IPS DF 4.7 (cell line): ENCODE data around the gene SLC30A3.

ENCODE experiments used
- DNase-seq: peaks from one replicate; pipeline ENCODE4 v3.0.0-alpha.2; 2013; ENCODE audit warnings: low spot score; ENCODE audit errors: extremely low read depth

SLC30A3 gene

GRCh38 chr2:27236136-27236535 lies 26.7 kb downstream of the SLC30A3 start:
- DNase-seq = no peak

GRCh38 chr2:27233341-27233740 lies 29.5 kb downstream of the SLC30A3 start:
- DNase-seq = no peak

- no peak for DNase-seq
These were observed 30.9 kb downstream of the SLC30A3 start for GRCh38 chr2:27231921-27232320.

- DNase-seq = no peak
These were observed 35.3 kb downstream of the SLC30A3 start for GRCh38 chr2:27227501-27227900.

- no peak for DNase-seq
These were observed 37.3 kb downstream of the SLC30A3 start for GRCh38 chr2:27225526-27225925.

DNA sequence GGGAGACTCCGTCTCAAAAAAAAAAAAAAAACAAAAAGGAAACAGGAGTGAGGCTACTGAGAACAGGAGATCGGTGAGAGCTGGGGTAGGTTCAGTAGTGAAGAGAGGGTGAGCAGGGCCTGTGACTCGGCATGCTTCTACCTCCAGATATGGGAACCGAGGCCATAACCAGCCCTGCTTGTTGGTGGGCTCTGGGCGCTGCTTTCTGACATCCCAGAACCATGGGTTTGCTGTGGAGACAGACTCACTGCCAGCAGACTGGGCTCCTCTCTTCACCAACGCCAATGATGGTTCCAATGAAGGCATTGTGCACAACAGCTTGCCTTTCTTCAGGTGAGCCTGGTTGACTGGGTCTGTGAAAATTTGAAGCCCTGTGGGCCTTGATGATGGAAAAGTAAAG lies 39.4 kb downstream of the SLC30A3 start:
- no peak for DNase-seq

DNA sequence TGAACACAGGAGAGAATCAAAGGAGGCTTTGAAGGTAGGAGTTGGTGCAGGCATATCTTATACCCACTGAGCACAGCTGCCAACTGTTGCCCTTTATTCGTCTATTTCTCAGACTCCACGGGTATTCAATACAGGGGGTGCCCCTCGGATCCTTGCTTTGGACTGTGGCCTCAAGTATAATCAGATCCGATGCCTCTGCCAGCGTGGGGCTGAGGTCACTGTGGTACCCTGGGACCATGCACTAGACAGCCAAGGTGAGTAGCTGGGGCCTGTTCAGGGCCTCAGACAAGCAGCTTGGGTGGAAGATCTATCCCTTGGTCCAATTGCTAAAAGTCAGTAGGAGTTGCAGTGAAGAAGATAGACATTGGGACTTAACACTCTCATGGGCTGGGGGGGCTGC lies 40.4 kb downstream of the SLC30A3 start:
- DNase-seq = no peak

DNA sequence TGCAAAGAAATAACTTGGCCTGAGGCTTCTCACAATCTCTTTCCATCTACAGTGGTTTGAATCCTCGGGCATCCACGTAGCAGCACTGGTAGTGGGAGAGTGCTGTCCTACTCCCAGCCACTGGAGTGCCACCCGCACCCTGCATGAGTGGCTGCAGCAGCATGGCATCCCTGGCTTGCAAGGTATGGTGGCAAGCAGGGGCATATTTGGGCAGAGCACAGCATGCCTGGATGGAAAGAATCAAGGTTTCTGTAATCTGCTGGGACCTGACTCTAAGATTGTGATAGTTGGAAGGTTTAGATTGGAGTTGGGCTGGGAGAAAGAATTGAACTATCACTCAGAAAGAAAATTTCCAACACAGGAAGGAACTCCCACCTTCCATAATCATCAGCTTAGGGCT lies 41.7 kb downstream of the SLC30A3 start:
- DNase-seq = no peak

DNA sequence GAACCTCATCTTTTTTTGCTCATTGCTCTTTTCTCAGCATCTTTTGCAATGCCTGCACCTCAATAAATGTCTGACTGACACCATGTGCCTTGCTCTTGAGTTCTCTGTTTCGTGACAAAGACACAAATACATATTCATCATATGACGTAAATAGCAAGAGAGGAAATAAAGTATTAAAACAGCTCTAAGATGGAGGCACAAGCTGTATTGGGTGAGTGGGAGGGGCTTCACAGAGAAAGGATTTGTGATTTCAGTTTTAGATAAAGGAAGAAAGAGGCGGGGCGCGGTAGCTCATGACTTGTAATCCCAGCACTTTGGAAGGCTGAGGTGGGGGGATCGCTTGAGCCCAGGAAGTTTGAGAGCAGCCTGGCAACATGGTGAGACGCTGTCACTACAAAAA lies 42.8 kb downstream of the SLC30A3 start:
- DNase-seq = no peak

- no peak for DNase-seq
These were observed 43.8 kb downstream of the SLC30A3 start for GRCh38 chr2:27219091-27219490.

- no peak for DNase-seq
These were observed 44.2 kb downstream of the SLC30A3 start for GRCh38 chr2:27218614-27219013.

DNA sequence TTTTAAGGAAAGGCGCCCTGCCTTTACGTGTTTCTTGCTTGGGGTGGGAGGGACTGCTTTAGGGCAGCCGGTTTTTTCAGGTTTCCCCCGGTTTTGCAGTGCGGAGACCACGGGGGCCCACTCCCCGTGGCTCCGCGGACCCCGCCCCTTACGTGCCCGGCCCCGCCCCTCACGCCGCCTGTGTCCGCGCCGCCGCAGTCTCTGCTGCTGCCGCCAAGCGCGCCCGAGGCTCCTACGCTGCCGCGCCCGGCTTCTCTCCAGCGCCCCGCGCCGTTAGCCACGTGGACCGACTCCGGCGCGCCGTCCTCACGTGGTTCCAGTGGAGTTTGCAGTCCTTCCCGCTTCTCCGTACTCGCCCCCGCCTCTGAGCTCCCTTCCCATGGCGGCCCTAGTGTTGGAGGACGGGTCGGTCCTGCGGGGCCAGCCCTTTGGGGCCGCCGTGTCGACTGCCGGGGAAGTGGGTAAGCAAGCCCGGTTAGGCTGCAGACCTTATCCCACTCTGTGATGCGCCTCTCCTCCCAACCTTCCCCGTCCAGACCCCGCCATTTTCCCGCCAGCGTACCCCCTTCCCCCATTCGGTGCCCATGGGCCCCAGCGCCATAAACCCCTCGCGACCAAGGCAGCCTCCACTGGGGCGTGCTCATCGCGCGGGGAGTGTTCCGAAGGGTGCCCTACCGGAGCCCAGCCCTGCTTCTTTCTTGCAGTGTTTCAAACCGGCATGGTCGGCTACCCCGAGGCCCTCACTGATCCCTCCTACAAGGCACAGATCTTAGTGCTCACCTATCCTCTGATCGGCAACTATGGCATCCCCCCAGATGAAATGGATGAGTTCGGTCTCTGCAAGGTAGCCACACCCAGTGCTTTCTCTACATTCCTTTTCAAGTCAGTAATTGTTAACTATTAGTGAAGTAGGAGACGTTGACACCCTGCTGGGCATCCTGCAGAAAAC lies 45.4 kb downstream of the SLC30A3 start, which contains the start of gene CAD:
Gene CAD, plus strand, starts transcription at position 197 of the 949 bp plus-strand sequence. Its CDS starts 183 bp downstream, at position 380.
- DNase-seq = no peak

DNA sequence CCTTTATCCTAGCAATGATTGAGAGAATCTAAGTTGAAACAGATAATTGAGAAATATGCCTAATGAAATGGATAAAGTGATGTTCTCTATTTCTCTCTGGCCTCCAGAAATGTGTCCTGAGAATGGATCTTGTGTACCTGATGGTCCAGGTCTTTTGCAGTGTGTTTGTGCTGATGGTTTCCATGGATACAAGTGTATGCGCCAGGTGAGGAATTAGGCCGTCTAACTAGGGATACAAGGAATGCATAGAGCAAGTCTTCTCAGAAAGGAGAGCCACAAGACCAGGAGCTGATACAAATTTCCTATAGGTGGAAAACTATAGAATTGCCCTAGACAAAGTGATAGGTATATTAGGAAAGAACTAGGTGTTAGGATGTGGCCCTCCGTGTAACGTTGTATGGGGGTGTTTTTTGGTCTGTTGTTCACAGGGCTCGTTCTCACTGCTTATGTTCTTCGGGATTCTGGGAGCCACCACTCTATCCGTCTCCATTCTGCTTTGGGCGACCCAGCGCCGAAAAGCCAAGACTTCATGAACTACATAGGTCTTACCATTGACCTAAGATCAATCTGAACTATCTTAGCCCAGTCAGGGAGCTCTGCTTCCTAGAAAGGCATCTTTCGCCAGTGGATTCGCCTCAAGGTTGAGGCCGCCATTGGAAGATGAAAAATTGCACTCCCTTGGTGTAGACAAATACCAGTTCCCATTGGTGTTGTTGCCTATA lies 46.3 kb downstream of the SLC30A3 start:
- no peak for DNase-seq

DNA sequence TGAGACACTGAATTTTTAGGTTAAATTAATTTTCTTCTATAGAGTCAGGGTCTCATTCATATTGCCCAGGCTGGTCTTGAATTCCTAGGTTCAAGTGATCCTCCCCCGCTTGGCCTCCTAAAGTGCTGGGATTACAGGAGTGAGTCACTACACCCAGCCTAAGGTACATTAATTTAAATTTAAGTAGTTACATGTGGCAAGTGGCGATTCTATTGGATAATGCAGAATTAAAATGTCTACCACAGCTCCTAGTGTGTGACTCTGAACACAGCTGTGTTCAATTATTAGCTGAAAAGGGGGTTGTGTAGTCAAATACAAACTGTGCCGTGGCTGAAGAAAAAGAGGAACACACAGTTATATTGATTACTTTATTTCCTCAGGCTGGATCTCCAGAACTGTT lies 47.9 kb downstream of the SLC30A3 start:
- no peak for DNase-seq

GRCh38 chr2:27212626-27213471 lies 50.0 kb downstream of the SLC30A3 start:
- no peak for DNase-seq

DNA sequence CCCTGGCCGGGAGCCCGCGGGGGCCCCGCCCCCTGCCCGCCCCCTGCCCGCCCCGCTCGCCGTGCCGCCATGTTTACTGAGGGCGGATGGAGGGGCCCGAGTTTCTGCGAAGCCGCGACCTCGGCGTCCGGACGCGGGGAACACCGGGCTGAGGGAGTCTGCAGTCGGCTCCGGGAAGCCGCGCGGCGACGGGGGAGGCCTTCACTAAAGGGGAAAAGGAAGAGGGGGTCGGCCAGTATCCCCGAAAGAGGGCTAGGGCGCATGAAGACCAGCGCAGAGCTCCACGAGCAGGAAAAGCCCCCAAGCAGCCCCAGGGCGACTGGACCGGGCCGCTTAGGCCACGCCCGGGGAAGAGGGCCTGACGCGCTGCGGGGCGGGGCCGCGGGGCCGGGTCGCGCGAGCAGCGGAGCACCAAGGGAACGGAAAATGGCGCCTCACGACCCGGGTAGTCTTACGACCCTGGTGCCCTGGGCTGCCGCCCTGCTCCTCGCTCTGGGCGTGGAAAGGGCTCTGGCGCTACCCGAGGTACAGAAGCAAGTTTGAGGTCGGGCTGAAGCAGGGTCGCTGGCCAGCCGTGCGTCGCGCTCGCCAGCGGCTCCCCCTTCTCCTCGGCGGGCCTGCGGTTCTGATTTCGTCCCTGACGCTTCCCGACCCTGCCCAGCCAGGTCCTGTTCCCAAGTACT lies 50.8 kb downstream of the SLC30A3 start, which contains the start of the genes ATRAID and SLC5A6:
Gene ATRAID, plus strand, starts transcription at position 99 of the 683 bp plus-strand sequence. Its CDS starts 328 bp downstream, at position 427.
Gene SLC5A6, minus strand, starts transcription at position 326 of the 683 bp plus-strand sequence. CDS start 4,618 bp downstream, outside the sequence.
- no peak for DNase-seq

DNA sequence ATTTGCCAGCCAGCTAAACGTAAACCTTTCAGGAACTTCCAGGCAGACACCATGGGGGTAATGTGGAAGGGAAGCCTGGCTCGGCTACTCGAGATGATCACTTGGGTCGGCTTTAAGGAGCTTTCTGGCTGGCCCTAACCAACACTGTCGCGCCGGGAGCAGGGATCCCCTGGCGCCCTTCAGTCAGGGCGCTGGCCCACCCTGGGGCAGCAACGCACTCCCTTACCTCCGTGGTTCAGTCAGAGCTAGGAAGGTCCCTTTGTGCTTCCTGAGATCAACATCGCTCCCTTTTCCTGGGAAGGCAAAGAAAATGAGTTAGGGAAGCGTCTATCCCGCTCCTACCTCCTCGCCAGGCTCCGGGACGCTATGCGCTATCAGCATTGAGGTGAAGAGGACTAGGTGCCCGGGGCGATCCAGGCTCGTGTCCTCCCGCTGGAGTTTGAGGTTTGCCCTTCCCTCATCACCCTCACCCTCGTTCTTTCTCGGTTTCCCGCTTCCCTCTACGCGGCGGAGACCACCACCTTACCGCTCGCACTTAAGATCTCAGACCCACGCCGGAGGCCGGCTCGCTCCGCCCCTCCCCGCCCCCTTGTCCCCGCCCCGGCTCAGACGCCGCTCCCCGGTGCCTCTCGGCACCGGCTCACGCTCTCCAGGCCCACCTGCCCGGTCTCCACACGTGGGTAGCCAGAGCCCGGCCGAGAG lies 51.5 kb downstream of the SLC30A3 start:
- DNase-seq = no peak

- DNase-seq = no peak
These were observed 53.0 kb downstream of the SLC30A3 start for GRCh38 chr2:27209621-27210401.

GRCh38 chr2:27208486-27209050 lies 54.3 kb downstream of the SLC30A3 start:
- no peak for DNase-seq
